CD4-positive, alpha-beta T cell treated with Interleukin-1 beta for 1 hour (primary cell): ENCODE measurements around the gene WFDC11.
"Not testable (repeated sequence)": the region's sequence is repeated elsewhere in the genome, so short reads cannot be mapped to it uniquely, and the experiment has no call there.

Experiments used
- DNase-seq, 2 donors: peaks; one replicate each; pipeline ENCODE4 v3.0.0-alpha.2; 2020 to 2022

WFDC11 gene

GRCh38 chr20:45670139-45670538 lies at the start of gene WFDC11:
Gene WFDC11 (minus strand): TSS chr20:45670239. CDS start chr20:45650600, 19,639 bp downstream.
- DNase-seq, result no peak

- DNase-seq, result not testable (repeated sequence)
Measured at GRCh38 chr20:45716141-45716688, 46.2 kb upstream of the WFDC11 start.

GRCh38 chr20:45704969-45705637 lies 35.1 kb upstream of the WFDC11 start, which contains the start of gene WFDC10B:
Gene WFDC10B (minus strand): TSS chr20:45705019. CDS start chr20:45685992, 19,027 bp downstream.
- DNase-seq, result no peak

- no peak for DNase-seq
Measured at GRCh38 chr20:45701873-45702272, 31.8 kb upstream of the WFDC11 start, which contains the start of gene WFDC13. Gene WFDC13 (plus strand): TSS chr20:45702038. CDS start chr20:45702124, 86 bp downstream.

- DNase-seq, result no peak
Measured at GRCh38 chr20:45701104-45701503, 31.1 kb upstream of the WFDC11 start.

GRCh38 chr20:45695496-45695895 lies 25.5 kb upstream of the WFDC11 start:
- no peak for DNase-seq

- DNase-seq, result not testable (repeated sequence)
Measured at GRCh38 chr20:45693346-45693745, 23.3 kb upstream of the WFDC11 start.

GRCh38 chr20:45685896-45686295 lies 15.9 kb upstream of the WFDC11 start:
- DNase-seq, result no peak

- no peak for DNase-seq
Measured at GRCh38 chr20:45679650-45680049, 9.6 kb upstream of the WFDC11 start.

GRCh38 chr20:45672765-45673164 lies 2.7 kb upstream of the WFDC11 start:
- DNase-seq, result no peak

GRCh38 chr20:45657038-45657437 lies 13.0 kb downstream of the WFDC11 start:
- DNase-seq, result not testable (repeated sequence)

GRCh38 chr20:45651726-45652125 lies 18.3 kb downstream of the WFDC11 start:
- DNase-seq, result not testable (repeated sequence)

GRCh38 chr20:45649312-45649863 lies 20.7 kb downstream of the WFDC11 start:
- DNase-seq, result no peak

GRCh38 chr20:45647441-45648050 lies 22.5 kb downstream of the WFDC11 start:
- no peak for DNase-seq

- DNase-seq, result no peak
Measured at GRCh38 chr20:45646875-45647274, 23.2 kb downstream of the WFDC11 start.

GRCh38 chr20:45645869-45646268 lies 24.2 kb downstream of the WFDC11 start:
- not testable (repeated sequence) for DNase-seq

GRCh38 chr20:45641076-45641475 lies 29.0 kb downstream of the WFDC11 start:
- DNase-seq, result not testable (repeated sequence)

- no peak for DNase-seq
Measured at GRCh38 chr20:45639687-45640086, 30.4 kb downstream of the WFDC11 start.

- no peak for DNase-seq
Measured at GRCh38 chr20:45636513-45636912, 33.5 kb downstream of the WFDC11 start.

- no peak for DNase-seq
Measured at GRCh38 chr20:45631184-45631583, 38.9 kb downstream of the WFDC11 start, which contains the start of gene WFDC9. Gene WFDC9 (minus strand): TSS chr20:45631284. CDS start chr20:45610181, 21,103 bp downstream.

GRCh38 chr20:45630371-45630770 lies 39.7 kb downstream of the WFDC11 start:
- DNase-seq, result no peak

- DNase-seq, result peak; percentile 4 to 28
Measured at GRCh38 chr20:45629496-45630100, 40.4 kb downstream of the WFDC11 start, which contains the start of gene WFDC10A. Gene WFDC10A (plus strand): TSS chr20:45629739. CDS start chr20:45629814, 75 bp downstream.

- DNase-seq, result no peak
Measured at GRCh38 chr20:45626540-45626939, 43.5 kb downstream of the WFDC11 start.
